OCI-LY7 (cell line): ENCODE measurements around the gene SBNO1.

ENCODE experiments used
- EZH2phosphoT487 ChIP-seq: fragments of 200-600 bp; sonication (generic); IDR thresholded peaks from 2 replicates; pipeline ENCODE4 v1.6.1; 2018; ENCODE audit warnings: low read depth, borderline replicate concordance, mild to moderate bottlenecking, mixed run types, antibody characterized with exemption, low read length, moderate library complexity, mixed read lengths
- TF ChIP-seq, protein P1 (sequence below): fragments of 200-600 bp; sonication (generic); conservative IDR thresholded peaks from 2 replicates; pipeline ENCODE4 v1.5.1; 2014; ENCODE audit warnings: mild to moderate bottlenecking, antibody characterized with exemption, low read length, moderate library complexity, mixed read lengths

GRCh38 chr12:123284669-123285068, 80.0 kb downstream of the SBNO1 start:
- TF ChIP-seq, protein P1, sequence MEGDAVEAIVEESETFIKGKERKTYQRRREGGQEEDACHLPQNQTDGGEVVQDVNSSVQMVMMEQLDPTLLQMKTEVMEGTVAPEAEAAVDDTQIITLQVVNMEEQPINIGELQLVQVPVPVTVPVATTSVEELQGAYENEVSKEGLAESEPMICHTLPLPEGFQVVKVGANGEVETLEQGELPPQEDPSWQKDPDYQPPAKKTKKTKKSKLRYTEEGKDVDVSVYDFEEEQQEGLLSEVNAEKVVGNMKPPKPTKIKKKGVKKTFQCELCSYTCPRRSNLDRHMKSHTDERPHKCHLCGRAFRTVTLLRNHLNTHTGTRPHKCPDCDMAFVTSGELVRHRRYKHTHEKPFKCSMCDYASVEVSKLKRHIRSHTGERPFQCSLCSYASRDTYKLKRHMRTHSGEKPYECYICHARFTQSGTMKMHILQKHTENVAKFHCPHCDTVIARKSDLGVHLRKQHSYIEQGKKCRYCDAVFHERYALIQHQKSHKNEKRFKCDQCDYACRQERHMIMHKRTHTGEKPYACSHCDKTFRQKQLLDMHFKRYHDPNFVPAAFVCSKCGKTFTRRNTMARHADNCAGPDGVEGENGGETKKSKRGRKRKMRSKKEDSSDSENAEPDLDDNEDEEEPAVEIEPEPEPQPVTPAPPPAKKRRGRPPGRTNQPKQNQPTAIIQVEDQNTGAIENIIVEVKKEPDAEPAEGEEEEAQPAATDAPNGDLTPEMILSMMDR = no peak
- TF ChIP-seq EZH2phosphoT487 = no peak
